CD4-positive, alpha-beta T cell treated with Interleukin-6 for 4 hours (primary cell): ENCODE results near the gene TBX21.

Experiments used
- DNase-seq: peaks from one replicate; pipeline ENCODE4 v3.0.0-alpha.2; 2020; ENCODE audit warnings: mixed read lengths

The TBX21 gene, protein sequence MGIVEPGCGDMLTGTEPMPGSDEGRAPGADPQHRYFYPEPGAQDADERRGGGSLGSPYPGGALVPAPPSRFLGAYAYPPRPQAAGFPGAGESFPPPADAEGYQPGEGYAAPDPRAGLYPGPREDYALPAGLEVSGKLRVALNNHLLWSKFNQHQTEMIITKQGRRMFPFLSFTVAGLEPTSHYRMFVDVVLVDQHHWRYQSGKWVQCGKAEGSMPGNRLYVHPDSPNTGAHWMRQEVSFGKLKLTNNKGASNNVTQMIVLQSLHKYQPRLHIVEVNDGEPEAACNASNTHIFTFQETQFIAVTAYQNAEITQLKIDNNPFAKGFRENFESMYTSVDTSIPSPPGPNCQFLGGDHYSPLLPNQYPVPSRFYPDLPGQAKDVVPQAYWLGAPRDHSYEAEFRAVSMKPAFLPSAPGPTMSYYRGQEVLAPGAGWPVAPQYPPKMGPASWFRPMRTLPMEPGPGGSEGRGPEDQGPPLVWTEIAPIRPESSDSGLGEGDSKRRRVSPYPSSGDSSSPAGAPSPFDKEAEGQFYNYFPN

DNA sequence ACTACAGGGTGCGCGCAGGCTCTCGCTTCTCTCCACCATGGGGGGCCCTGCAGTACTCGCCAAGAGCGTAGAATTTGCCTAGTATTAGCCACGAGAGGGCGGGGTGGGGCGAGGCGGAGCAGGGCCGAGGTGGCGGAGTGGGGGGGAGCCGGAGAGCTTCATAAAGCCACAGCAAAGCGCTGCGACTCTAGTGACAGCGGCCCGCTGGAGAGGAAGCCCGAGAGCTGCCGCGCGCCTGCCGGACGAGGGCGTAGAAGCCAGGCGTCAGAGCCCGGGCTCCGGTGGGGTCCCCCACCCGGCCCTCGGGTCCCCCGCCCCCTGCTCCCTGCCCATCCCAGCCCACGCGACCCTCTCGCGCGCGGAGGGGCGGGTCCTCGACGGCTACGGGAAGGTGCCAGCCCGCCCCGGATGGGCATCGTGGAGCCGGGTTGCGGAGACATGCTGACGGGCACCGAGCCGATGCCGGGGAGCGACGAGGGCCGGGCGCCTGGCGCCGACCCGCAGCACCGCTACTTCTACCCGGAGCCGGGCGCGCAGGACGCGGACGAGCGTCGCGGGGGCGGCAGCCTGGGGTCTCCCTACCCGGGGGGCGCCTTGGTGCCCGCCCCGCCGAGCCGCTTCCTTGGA is at the start of gene TBX21:
TBX21 (plus strand) TSS at position 190 of the 627 bp plus-strand sequence; CDS start at position 409, 219 bp downstream.
- peak; percentile 94 for DNase-seq

DNA sequence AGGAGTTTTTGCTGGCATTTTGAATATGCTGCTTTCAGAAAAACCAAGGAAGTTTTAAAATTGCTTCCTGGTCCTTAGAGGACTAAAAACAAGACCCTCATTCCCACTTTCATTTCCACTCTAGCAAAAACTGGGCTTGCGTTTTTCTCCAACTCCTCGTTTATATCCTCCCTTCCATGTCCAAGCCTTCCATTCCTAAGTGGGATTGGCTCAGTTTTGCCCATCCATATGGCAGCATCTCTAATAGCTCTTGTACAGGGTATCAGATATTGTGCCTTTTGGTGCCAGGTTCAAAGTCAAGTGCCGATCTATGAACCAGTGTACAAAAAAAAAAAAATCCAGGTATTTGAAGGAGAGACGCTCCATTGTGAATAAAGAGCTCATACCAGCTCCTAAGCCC is 49.0 kb upstream of the TBX21 start:
- no peak for DNase-seq

DNA sequence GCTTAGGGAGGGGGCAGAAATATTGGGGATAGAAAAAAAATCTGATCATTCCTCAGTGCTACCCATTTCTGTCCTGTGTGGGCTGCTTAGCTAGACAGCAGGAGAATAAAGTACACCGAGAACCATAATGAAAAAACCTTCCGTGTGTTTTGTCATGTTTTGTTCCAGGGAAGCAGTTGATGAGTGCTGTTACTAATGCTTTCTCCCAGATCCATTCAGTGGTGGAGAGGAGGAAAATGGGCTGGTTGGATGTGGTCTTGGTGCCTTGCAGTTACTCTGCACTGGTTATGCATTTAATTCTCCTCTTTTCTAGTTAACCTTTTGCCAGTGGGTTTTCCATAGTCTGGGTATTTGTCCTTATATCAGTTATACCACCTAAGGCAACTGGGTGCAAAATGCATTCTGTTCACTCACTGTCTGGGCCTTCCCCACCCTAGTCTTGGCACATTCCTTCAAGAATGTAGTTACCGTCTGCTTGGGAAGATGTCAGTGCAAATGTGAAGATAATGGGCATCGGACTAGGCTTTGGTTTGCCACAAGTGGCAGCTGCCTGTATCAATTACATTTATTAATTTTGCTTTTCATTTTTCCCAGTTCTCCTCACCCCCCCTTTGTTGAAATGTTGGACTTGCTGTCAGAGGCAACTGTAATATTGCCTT is 48.4 kb upstream of the TBX21 start:
- no peak for DNase-seq

DNA sequence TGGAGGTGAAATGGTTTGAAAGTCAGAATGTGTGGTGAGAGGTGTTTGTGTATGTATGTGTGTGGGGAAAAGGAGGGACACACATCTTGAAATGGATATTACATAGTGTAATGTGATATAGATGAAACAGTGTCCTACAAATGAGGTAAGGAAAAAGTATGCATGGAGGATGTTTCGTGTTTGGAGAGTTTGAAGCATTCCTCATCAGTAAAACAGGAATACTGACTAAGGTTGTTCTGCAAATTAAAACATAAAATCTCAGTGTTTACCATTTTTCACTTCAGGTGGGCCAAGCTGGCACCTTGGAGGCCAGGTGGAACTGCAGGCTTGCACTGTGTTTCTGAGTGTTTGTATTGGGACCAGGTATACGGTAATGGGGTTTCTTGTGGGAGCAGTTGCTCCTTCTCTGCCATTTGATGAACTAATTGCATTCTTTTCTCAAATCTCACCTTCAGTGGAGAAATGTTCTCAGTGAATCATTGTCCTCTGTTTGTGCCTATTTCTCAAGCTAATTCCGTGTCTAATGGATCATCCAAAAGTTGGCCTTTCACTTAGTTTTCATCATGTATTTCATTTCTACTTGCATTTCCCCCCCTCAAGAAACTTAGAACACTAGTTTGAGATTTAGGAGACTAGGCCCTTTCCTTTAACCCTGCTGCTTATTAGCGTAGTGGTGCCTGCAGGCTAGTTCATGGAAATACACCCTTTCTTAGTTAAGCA is 47.3 kb upstream of the TBX21 start:
- no peak for DNase-seq

DNA sequence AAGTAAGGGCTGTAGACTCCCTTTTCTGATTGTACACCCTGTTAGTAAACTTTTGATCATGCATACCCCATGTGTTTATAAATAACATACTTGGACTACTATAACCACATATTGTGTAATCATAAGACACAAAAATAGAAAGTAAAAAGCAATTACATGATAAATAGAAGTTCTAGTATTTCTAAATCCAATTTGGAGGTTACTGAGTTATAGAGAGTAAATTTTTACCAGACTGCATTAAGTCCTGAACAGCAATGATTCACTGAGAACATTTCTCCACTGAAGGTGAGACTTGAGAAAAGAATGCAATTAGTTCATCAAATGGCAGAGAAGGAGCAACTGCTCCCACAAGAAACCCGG is 46.8 kb upstream of the TBX21 start:
- no peak for DNase-seq

DNA sequence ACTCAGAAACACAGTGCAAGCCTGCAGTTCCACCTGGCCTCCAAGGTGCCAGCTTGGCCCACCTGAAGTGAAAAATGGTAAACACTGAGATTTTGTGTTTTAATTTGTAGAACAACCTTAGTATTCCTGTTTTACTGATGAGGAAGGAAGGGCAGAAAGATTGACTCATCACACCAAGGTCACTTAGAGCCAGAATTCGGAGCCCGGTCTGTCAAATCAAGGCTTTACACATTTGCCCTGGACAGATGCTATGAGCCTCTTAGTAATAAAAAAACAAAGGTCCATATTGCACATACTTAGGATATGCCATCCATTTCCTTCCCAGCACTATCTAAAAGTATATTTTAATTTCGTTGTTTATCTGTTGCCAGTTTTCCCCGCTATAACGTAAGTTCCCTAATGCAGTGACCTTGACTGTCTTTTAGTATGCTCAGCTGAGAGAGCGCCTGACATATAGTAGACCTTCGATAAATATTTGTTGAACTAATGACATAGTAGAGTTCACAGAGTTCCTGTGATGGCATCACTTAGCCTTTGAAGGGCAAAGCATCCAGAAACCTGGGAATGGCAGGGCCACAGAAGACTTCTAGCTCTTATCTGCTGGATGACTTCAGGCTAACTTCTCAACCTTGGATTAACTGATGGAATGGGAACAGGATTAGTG is 46.2 kb upstream of the TBX21 start:
- no peak for DNase-seq

DNA sequence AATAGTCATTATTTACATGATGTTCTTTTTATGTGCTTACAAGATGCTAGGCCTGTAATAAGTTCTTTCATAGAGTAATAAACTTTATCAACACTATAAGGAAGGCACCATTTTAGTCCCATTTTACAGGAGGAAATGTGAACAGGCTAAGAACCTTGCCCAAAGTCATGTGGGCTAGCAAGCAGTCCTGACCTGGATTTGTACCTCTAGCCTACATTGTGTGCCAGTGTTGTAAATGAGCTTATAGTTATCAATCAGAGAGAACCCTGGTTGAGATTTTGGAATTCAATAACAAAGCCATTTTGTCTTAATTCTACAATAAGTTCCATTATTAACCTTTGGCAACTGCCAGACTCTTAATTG is 45.7 kb upstream of the TBX21 start:
- DNase-seq, result no peak

DNA sequence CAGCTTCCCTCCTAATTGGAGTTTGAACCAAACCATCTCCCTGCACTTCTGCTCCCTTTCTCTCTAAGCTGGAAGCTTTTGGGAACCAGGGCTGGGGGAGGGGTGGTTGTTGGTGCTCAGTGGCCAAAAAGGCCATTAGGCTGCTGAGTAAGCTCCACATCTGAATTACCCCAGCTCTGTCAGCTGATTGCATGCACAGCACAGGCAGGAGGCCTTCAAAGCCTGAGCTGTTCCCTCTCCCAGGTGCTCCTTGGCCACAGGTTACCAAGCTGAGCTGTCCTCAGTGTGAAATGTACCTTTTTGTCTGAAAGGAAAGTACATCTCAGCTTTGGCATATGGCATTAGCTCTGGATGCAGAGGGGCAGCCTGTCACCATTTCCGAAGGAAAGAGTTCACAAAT is 45.3 kb upstream of the TBX21 start:
- DNase-seq, result no peak

DNA sequence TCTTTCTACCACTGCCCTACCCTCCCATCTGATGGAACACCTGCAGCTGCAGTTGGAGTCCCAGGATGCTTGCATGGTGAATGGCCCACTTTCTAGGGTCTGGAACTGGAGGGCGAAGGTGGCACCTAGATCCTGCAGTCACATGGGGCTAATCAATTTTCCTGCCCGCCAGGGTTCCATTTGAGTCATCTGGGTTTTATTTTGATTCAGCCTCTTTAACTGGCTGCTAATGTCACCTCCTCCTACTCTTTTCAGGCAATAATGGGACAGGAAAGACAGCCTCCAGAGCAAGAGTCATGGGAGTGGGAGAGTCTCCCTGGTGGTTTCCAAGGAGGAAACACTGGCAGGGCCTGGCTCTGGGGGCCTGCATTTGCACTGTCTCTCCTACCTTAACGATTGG is 42.9 kb upstream of the TBX21 start:
- DNase-seq, result no peak

DNA sequence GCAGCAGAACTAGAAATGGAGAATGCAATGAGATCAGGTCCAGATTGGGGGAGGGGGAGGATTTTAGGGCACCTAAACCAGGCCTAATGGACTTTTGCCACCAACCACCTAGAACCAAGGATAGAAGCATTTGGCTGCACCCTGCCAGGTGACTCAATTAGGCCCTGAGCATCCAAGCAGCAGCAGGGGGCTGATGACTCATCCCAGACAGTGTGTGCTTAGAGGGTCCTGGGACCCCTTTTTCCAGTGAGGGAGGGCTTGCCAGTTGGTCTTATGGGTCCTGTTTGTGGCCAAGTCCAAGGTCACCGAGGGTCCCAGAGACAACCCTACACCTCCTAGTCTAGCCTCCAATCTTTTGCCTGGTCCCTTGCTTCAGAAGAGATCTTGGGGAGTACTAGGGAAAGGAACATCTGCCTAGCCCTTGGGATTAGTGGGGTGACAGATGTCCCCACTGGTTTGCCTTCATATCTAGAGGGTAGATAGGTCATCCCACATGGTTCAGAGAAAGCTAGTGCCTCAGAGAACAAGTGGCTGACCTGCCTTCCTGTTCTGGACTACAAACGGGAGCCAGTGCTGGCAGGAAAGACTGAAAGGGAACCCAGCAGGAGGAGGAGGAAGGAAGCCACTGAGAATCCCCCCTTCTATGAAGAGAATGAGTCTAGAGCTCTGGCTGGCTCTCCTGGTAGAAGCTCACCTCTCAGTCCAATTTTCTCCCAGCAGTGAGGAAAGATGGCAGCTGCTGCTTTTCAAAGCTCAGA is 40.7 kb upstream of the TBX21 start:
- DNase-seq, result no peak

DNA sequence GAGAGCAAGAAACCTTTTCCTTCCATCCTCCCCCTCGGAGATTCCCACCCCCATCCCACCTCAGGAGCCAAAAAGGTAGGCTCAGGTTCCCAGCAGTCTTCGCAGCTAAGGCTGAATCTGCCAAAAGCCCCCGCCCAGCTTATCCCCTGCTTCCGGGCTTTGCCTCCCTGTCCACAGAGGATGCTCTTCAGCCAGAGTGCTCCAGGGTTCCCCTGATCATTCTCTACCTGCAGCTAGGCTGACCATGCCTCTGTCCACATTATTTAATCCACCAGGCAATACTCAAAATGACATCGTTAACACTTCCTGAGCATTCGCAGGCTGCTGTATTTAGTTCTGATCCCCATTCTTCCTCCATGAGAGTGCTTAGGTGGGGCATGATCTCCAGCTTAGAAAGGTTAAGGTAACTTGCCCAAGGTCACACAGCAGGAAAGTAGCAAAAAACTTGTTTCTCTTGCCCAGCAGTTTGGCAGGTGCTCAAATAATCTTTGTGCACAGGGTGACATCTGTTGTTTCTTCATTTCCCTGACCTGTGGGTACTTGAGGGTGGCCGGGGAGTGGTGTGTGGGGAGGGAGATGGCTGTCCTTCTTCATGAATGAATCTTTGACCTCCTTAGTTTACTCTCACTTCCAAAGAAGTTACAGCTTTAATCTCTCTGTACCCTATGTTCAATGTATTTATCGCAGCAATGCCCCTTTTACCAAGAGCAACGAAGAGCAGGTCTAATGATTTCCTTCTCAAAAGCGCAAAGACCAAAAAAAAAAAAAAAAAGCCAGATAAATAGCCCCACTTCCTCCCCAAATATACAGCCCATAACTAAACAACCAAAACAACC is 39.9 kb upstream of the TBX21 start:
- DNase-seq, result no peak

DNA sequence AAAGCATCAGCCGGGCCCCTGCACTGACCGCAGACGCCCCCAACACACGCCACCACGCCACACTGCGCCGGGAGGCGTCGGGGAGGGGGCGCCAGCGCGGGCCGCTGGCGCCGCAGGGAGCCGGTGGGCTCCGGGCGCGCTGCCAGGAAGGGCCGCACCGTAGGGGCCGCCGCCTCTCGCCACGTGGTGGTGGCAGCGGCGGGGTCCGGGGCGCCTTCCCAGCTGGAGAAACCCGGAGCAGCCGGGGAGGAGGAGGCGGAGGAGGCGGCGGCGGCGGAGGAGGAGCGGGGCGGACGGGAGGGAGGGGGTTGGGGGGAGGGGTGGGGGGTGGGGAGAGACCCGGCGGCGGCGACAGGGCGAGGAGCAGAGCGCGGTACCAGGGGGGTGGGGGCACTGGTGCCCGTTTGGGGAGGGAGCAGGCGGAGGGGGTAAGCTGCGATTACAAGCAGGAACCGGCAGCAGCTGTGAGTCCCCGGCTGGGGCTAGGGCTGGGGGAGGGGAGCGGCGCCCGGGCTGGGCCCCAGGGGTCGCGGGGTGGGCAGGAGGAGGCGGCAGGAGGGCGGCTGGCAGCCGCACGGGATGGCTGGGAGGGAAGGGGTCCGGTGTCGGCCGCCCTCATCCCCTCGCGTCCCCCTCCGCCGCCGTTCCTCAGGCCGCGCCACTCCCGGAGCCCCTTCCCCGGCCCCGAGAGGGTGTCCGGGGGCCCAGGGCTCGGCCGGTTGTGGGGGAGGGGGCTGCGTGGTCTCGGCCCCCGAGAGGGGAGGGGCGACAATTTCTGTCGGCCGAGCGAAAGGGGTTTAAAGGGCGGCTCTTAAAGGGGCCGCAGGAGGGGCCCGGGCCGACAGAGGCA is 39.1 kb upstream of the TBX21 start, which contains the start of gene TBKBP1:
TBKBP1 (plus strand) TSS at position 431 of the 850 bp plus-strand sequence. CDS start 1,952 bp downstream, outside the sequence.
- peak; percentile 68 for DNase-seq

DNA sequence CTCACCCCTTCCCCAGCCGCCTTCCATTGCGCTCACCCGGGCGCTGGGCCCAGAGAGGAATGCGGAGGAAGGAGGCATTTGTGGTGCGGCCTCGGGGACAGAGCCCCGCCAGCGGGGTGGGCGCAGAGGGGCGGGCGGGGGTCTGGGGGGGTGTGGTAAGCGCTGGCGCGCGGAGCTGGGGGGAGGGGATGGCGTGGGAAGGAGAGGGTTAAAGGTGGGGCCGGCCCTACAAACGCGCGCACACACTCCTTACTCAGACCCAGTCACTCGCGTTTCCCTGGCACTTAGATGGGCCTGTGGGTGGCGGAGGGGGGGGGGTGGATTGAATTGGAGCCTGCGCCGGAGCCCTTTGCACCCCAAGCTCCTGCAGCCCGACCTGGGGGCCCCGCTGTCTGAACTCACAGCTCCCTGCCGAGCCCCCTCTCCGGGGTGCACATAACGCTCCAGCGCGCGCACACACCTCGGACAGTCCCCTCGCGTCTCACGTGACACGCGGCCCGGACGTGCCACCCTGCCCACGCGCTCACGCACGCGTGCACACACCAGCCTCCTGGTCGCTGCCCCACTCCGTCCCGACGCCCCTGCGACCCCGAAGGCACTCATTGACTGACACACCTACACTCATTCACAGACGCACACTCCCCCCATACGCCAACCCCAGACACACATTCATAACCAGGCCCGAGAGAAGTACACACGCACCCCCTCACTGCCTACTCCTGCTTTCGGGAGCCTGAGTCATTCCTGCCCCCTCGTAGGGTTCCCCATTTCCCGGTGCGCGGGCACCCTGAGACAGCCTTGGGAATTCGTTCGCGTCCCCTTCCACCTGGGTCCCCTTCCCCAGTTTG is 38.2 kb upstream of the TBX21 start:
- peak; percentile 57 for DNase-seq

DNA sequence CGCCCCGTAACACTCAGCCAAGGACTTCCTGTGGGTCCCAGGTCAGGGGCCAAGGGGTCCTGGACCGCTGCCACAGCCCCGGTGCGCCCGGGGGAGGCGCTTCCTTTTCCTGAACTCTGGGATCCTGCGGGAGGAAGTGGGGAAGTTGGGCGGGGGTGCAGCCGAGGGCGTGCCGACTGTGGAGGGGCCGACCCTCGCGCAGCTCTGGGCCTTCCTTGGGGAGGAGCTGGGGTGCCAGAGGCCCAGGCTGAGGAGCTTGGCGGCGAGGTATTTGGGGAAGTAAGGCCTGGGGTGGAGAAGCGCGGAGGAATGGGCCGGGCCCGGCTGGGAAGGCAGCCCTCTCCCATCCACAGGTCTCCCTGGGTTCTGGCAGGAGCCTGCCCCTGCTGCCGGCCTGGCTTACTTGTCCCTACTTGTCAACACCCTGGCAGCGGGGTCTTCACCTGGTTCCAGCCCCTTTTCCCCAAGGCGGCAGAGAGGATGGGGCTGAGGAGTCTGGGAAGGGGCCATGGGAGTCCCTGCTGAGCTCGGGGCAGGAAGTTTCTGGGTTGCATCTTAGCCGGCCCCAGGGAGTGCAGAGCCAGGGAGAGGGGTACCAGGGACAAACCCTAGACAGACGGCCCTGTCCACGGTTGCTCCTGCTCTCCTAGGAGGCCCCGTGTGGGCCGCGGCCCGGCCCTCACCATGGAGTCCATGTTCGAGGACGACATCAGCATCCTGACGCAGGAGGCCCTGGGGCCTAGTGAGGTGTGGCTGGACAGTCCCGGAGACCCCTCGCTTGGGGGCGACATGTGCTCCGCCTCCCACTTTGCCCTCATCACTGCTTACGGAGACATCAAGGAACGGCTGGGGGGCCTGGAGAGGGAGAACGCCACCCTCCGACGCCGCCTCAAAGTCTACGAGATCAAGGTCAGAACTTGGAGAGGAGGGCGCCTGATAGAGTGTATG is 37.3 kb upstream of the TBX21 start:
- no peak for DNase-seq

DNA sequence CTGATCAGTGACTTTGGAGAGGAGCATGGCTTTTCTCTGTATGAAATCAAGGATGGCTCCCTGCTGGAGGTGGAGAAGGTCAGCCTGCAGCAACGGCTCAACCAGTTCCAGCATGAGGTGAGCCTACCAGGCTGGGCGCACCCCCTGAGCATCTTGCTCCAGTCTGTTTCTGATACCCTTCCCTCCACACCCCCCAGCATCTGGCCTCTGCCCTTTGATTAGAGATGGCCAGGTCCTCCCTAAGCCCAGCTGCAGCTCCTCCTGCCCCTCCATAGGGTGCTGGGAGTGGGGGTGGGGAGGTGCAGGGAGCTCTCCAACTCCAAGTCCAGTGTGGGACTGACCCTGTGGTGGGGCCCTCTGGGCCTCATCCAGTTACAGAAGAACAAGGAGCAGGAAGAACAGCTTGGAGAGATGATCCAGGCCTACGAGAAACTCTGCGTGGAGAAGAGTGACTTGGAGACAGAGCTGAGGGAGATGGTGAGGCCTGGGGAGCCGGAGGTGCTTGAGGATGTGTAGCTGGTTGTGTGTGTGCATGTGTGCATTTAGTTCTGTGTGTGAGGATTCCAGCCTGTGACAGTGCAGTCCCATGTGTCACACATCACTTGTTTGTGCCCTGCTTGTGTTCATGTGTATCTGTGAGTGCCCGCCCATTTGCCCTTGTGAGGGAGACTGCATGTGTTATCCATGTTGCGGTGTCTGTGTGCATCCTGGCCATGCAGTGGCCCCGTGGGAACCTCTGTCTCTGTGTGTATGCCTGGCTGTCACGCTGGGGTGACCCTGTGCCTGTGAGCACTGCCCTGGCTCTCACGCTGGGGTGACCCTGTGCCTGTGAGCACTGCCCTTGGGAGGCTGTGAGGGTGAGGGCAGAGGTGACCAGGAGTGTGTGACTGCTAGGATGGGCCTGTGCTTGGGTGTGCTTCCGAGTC is 36.1 kb upstream of the TBX21 start:
- no peak for DNase-seq
